Measurements from ENCODE around the gene PIKFYVE. TPM values are rescaled to one million over a fixed set of nuclear protein-coding genes. Genes with fewer than 3 reads are reported as not detected.

Gene PIKFYVE
- total RNA-seq, 1 donor: 57.9 TPM

DNA sequence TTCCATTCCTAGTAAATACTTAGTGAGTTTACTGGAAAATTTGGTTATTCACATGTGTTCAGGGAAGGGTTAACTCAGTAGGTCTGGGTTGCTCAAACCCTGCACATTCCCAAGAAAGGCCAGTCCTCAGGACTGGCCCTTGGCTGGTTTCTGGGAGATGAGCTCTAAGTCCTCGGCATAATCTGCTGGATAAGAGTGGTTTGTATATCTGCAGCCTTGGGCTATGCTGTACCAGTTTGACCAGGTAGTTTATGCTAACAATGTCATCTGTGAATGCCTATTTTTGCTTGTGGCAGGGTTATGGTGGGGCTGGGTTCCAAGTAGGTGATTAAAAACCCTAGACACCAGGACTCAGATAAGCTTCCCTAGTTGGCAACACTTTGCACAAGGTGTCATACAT lies 133.1 kb downstream of the PIKFYVE start:
- Histone ChIP-seq H3K36me3 (ENCODE audit: insufficient read depth, low read length) (no peaks in the 10 kb centered on the region), H3K27me3 (ENCODE audit: insufficient read depth, low read length) (no peaks in the 10 kb centered on the region), H2AFZ (ENCODE audit: low read length) (no peak overlapping the region), H3K79me2 (ENCODE audit: insufficient read depth, low read length) (no peaks in the 10 kb centered on the region), H3K4me2 (ENCODE audit: insufficient read depth, low read length) (no peak overlapping the region), H3K9me3 (ENCODE audit: low read depth, low read length) (no peaks in the 10 kb centered on the region), H3K27ac (ENCODE audit: low read depth, low read length) (no peak overlapping the region), H4K20me1 (ENCODE audit: insufficient read depth, low read length) (no peaks in the 10 kb centered on the region), H3K4me3 (ENCODE audit: insufficient read depth, low read length) (no peak overlapping the region), H3K4me1 (ENCODE audit: insufficient read depth, low read length) (no peaks in the 10 kb centered on the region)
- no peak for DNase-seq (ENCODE audit: insufficient read length, low spot score, missing footprints)
- TF ChIP-seq, protein P1, sequence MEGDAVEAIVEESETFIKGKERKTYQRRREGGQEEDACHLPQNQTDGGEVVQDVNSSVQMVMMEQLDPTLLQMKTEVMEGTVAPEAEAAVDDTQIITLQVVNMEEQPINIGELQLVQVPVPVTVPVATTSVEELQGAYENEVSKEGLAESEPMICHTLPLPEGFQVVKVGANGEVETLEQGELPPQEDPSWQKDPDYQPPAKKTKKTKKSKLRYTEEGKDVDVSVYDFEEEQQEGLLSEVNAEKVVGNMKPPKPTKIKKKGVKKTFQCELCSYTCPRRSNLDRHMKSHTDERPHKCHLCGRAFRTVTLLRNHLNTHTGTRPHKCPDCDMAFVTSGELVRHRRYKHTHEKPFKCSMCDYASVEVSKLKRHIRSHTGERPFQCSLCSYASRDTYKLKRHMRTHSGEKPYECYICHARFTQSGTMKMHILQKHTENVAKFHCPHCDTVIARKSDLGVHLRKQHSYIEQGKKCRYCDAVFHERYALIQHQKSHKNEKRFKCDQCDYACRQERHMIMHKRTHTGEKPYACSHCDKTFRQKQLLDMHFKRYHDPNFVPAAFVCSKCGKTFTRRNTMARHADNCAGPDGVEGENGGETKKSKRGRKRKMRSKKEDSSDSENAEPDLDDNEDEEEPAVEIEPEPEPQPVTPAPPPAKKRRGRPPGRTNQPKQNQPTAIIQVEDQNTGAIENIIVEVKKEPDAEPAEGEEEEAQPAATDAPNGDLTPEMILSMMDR (IDR thresholded peaks at IDR 0.05; ENCODE audit: extremely low read depth, low read depth, low read length): no peak

GRCh38 chr2:208406474-208407451 lies 140.7 kb downstream of the PIKFYVE start, which contains the start of gene PTH2R:
TSS of gene PTH2R (plus strand) at chr2:208406792. CDS start at chr2:208407044, 252 bp downstream.
- peak; percentile 53 for DNase-seq (ENCODE audit: insufficient read length, low spot score, missing footprints)
- Histone ChIP-seq H3K9me3 (ENCODE audit: low read depth, low read length) (no peaks in the 10 kb centered on the region), H4K20me1 (ENCODE audit: insufficient read depth, low read length) (no peaks in the 10 kb centered on the region), H3K79me2 (ENCODE audit: insufficient read depth, low read length) (no peaks in the 10 kb centered on the region), H3K36me3 (ENCODE audit: insufficient read depth, low read length) (no peaks in the 10 kb centered on the region), H3K4me3 (ENCODE audit: insufficient read depth, low read length) (peak within 1 kb of the TSS; percentile 14), H2AFZ (ENCODE audit: low read length) (peak within 1 kb of the TSS; percentile 11), H3K27ac (ENCODE audit: low read depth, low read length) (no peak within 1 kb of the TSS), H3K4me2 (ENCODE audit: insufficient read depth, low read length) (peak within 1 kb of the TSS; percentile 31), H3K4me1 (ENCODE audit: insufficient read depth, low read length) (no peaks in the 10 kb centered on the region), H3K27me3 (ENCODE audit: insufficient read depth, low read length) (peaks cover 34% of the 10 kb centered on the region)
- TF ChIP-seq, protein P1 (IDR thresholded peaks at IDR 0.05; ENCODE audit: extremely low read depth, low read depth, low read length): no peak

DNA sequence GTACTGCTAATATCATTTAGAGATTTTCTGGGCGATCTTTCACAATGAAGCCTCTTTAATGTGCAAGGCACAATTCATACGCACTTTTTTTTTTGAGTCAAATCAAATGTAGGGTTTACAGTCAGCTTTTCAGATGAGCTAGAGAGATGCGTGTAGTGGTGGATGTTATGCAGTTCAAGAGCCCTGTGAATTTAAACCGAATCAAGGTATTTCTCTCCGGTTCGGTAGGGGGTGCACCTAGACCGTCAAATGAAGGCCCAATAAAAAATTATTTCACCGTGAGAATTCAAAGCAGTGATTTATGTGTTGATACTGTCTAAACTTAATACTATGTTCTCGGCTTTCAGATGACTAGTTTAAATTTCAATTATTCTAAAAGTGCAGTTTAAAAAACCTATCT lies 141.6 kb downstream of the PIKFYVE start:
- Histone ChIP-seq H3K27ac (ENCODE audit: low read depth, low read length) (no peak overlapping the region), H3K4me1 (ENCODE audit: insufficient read depth, low read length) (no peaks in the 10 kb centered on the region), H2AFZ (ENCODE audit: low read length) (no peak overlapping the region), H4K20me1 (ENCODE audit: insufficient read depth, low read length) (no peaks in the 10 kb centered on the region), H3K27me3 (ENCODE audit: insufficient read depth, low read length) (peaks cover 34% of the 10 kb centered on the region), H3K36me3 (ENCODE audit: insufficient read depth, low read length) (no peaks in the 10 kb centered on the region), H3K9me3 (ENCODE audit: low read depth, low read length) (no peaks in the 10 kb centered on the region), H3K79me2 (ENCODE audit: insufficient read depth, low read length) (no peaks in the 10 kb centered on the region), H3K4me3 (ENCODE audit: insufficient read depth, low read length) (no peak overlapping the region), H3K4me2 (ENCODE audit: insufficient read depth, low read length) (no peak overlapping the region)
- DNase-seq (ENCODE audit: insufficient read length, low spot score, missing footprints): peak; percentile 58
- TF ChIP-seq, protein P1 (IDR thresholded peaks at IDR 0.05; ENCODE audit: extremely low read depth, low read depth, low read length): peak; percentile 18

Other genes with a start within 250 kb of the PIKFYVE start
- gene PLEKHM3, start 240.7 kb upstream of the PIKFYVE start, total RNA-seq: 23.3 and 23.5 TPM in 2 replicates
- not detected in 2 replicates for gene CRYGD, start 141.7 kb upstream of the PIKFYVE start, total RNA-seq
- not detected in 2 replicates for gene CRYGC, start 136.4 kb upstream of the PIKFYVE start, total RNA-seq
- not detected in 2 replicates for gene CRYGB, start 120.1 kb upstream of the PIKFYVE start, total RNA-seq
- not detected in 2 replicates for gene CRYGA, start 102.7 kb upstream of the PIKFYVE start, total RNA-seq
- gene C2orf80, start 76.2 kb upstream of the PIKFYVE start, total RNA-seq: not detected in 2 replicates
- gene IDH1, start 11.2 kb upstream of the PIKFYVE start, total RNA-seq: 181 and 226 TPM in 2 replicates
- under 0.01 TPM in 2 replicates for gene PTH2R, start 140.5 kb downstream of the PIKFYVE start, total RNA-seq